Mesendoderm (in vitro differentiated cells): ENCODE measurements around the gene ATP23. TPM values are rescaled to one million over a fixed set of nuclear protein-coding genes. Genes with fewer than 3 reads are reported as not detected.
A peak's percentile ranks its signal among the peaks of the same experiment; 100 is the strongest.

Source experiments
- DNase-seq: peaks from one replicate; pipeline ENCODE4 v3.0.0; 2013
- H2AK5ac ChIP-seq: 2 replicates; pipeline ENCODE4 v1.6.1; 2013; ENCODE audit warnings: low read length, inconsistent platforms
- H2BK120ac ChIP-seq: 2 replicates; pipeline ENCODE4 v1.6.1; 2013; ENCODE audit warnings: low read depth, mild to moderate bottlenecking, low read length, moderate library complexity, mixed read lengths
- H2BK15ac ChIP-seq: replicated peaks from 2 replicates; pipeline ENCODE4 v1.6.1; 2013; ENCODE audit warnings: low read depth, mild to moderate bottlenecking, moderate library complexity
- H2BK5ac ChIP-seq: 2 replicates; pipeline ENCODE4 v1.6.1; 2013; ENCODE audit warnings: low read length, inconsistent platforms
- H3K18ac ChIP-seq: 2 replicates; pipeline ENCODE4 v1.6.1; 2013; ENCODE audit warnings: mild to moderate bottlenecking, low read length, mixed read lengths
- H3K23ac ChIP-seq: one replicate; pipeline ENCODE4 v1.6.1; 2013; ENCODE audit warnings: low read length
- H3K27ac ChIP-seq: 2 replicates; pipeline ENCODE4 v1.5.1; 2013; ENCODE audit warnings: low read depth, mild to moderate bottlenecking, inconsistent platforms, low read length, moderate library complexity
- H3K27me3 ChIP-seq: 2 replicates; pipeline ENCODE4 v1.6.1; 2013; ENCODE audit warnings: low read length, control low read depth, mild to moderate bottlenecking, inconsistent platforms; ENCODE audit not compliant: insufficient read depth, poor library complexity
- H3K36me3 ChIP-seq: 2 replicates; pipeline ENCODE4 v1.6.1; 2013; ENCODE audit warnings: low read length, inconsistent platforms; ENCODE audit not compliant: control insufficient read depth, insufficient read depth
- H3K4ac ChIP-seq: one replicate; pipeline ENCODE4 v1.6.1; 2013; ENCODE audit warnings: low read depth, mild to moderate bottlenecking, low read length, moderate library complexity
- H3K4me1 ChIP-seq: 2 replicates; pipeline ENCODE4 v1.6.1; 2013; ENCODE audit warnings: low read depth, low read length, inconsistent platforms; ENCODE audit not compliant: control insufficient read depth
- H3K4me2 ChIP-seq: 2 replicates; pipeline ENCODE4 v1.6.1; 2013; ENCODE audit warnings: low read length
- H3K4me3 ChIP-seq: 2 replicates; pipeline ENCODE4 v1.5.1; 2013; ENCODE audit warnings: mild to moderate bottlenecking, low read length
- H3K56ac ChIP-seq: one replicate; pipeline ENCODE4 v1.6.1; 2013; ENCODE audit warnings: low read length
- H3K79me1 ChIP-seq: 2 replicates; pipeline ENCODE4 v1.6.1; 2013; ENCODE audit warnings: low read length, inconsistent platforms
- H3K79me2 ChIP-seq: 2 replicates; pipeline ENCODE4 v1.6.1; 2013; ENCODE audit warnings: mild to moderate bottlenecking, low read length; ENCODE audit not compliant: control insufficient read depth, insufficient read depth
- H3K9ac ChIP-seq: 2 replicates; pipeline ENCODE4 v1.6.1; 2013; ENCODE audit warnings: low read length, inconsistent platforms
- H4K5ac ChIP-seq: one replicate; pipeline ENCODE4 v1.6.1; 2013; ENCODE audit warnings: low read length
- H4K8ac ChIP-seq: one replicate; pipeline ENCODE4 v1.6.1; 2013; ENCODE audit warnings: low read depth, mild to moderate bottlenecking, control low read depth, low read length, moderate library complexity
- WGBS: extraction: QIAGEN DNeasy Blood & Tissue Kit; methylation state at CpG from one replicate; pipeline ENCODE4 v1.1.7; 2013; ENCODE audit warnings: low lambda C conversion rate, missing lambda C conversion rate; ENCODE audit not compliant: insufficient coverage; ENCODE audit errors: extremely low coverage; 5-methylcytosine and 5-hydroxymethylcytosine counted together
- polyA plus RNA-seq, 2 experiments: library from polyadenylated mRNA; stranded (reverse); fragments of 200-250 nt; gene quantifications; one replicate each; pipeline ENCODE4 v1.2.3, GENCODE V29; 2013

The ATP23 gene
- polyA plus RNA-seq (2013, experiment 1 of 2): 10.9 TPM
- 10.4 TPM for polyA plus RNA-seq (2013, experiment 2 of 2)

GRCh38 chr12:57941165-57941894, at the start of gene ATP23:
ATP23 (plus strand) TSS chr12:57941567; CDS start chr12:57941702, 135 bp downstream.
- WGBS: no CpG with 5 or more reads among the region's 55 CpGs
- peak within 1 kb of the TSS; percentile 51 for H3K4me3 ChIP-seq
- peak within 1 kb of the TSS; percentile 70 for H3K27ac ChIP-seq

GRCh38 chr12:57892232-57892972, 49.0 kb upstream of the ATP23 start:
- no peak overlapping the region for H3K27ac ChIP-seq
- no peaks in the 10 kb centered on the region for H3K79me2 ChIP-seq
- H3K9ac ChIP-seq: no peak overlapping the region
- no peak overlapping the region for H3K23ac ChIP-seq
- H4K5ac ChIP-seq: no peak overlapping the region
- H3K18ac ChIP-seq: no peak overlapping the region
- no CpG with 5 or more reads among the region's 9 CpGs for WGBS
- no peak overlapping the region for H3K56ac ChIP-seq
- H3K27me3 ChIP-seq: no peaks in the 10 kb centered on the region
- H2BK15ac ChIP-seq: no peak overlapping the region
- H3K4ac ChIP-seq: no peak overlapping the region
- H3K4me1 ChIP-seq: peaks cover 13% of the 10 kb centered on the region
- H3K36me3 ChIP-seq: no peaks in the 10 kb centered on the region
- H3K4me2 ChIP-seq: no peak overlapping the region
- no peak overlapping the region for H3K4me3 ChIP-seq
- no peak for DNase-seq
- H4K8ac ChIP-seq: no peak overlapping the region
- H3K79me1 ChIP-seq: no peaks in the 10 kb centered on the region
- H2BK120ac ChIP-seq: no peak overlapping the region
- no peak overlapping the region for H2BK5ac ChIP-seq
- no peak overlapping the region for H2AK5ac ChIP-seq

More at GRCh38 chr12:57941165-57941894, at the start of gene ATP23:
- H3K23ac ChIP-seq: peak within 1 kb of the TSS; percentile 15
- DNase-seq: peak; percentile 98
- H4K5ac ChIP-seq: no peak within 1 kb of the TSS
- H3K4me2 ChIP-seq: peak within 1 kb of the TSS; percentile 73
- peak within 1 kb of the TSS; percentile 92 for H3K56ac ChIP-seq
- no peak within 1 kb of the TSS for H2AK5ac ChIP-seq
- no peak within 1 kb of the TSS for H2BK120ac ChIP-seq
- H2BK15ac ChIP-seq: no peak within 1 kb of the TSS
- H3K18ac ChIP-seq: peak within 1 kb of the TSS; percentile 62
- no peak within 1 kb of the TSS for H4K8ac ChIP-seq
- H3K4me1 ChIP-seq: peaks cover 3% of the 10 kb centered on the region
- peak within 1 kb of the TSS; percentile 91 for H3K9ac ChIP-seq
- H3K36me3 ChIP-seq: no peaks in the 10 kb centered on the region
- no peaks in the 10 kb centered on the region for H3K27me3 ChIP-seq
- H2BK5ac ChIP-seq: peak within 1 kb of the TSS; percentile 17
- no peaks in the 10 kb centered on the region for H3K79me2 ChIP-seq
- H3K4ac ChIP-seq: no peak within 1 kb of the TSS
- no peaks in the 10 kb centered on the region for H3K79me1 ChIP-seq

GRCh38 chr12:57893431-57894353, 47.7 kb upstream of the ATP23 start:
- H2AK5ac ChIP-seq: no peak overlapping the region
- H3K4ac ChIP-seq: peak overlapping the region; percentile 6
- no peak overlapping the region for H3K9ac ChIP-seq
- H3K36me3 ChIP-seq: no peaks in the 10 kb centered on the region
- H3K4me1 ChIP-seq: peaks cover 8% of the 10 kb centered on the region
- H3K79me2 ChIP-seq: no peaks in the 10 kb centered on the region
- no peak overlapping the region for H2BK120ac ChIP-seq
- H4K5ac ChIP-seq: no peak overlapping the region
- H3K18ac ChIP-seq: no peak overlapping the region
- H3K27ac ChIP-seq: no peak overlapping the region
- no peaks in the 10 kb centered on the region for H3K27me3 ChIP-seq
- no peak overlapping the region for H3K4me3 ChIP-seq
- no peak overlapping the region for H3K4me2 ChIP-seq
- no peak overlapping the region for H2BK5ac ChIP-seq
- peak overlapping the region; percentile 51 for H3K56ac ChIP-seq
- no peak overlapping the region for H4K8ac ChIP-seq
- peak; percentile 59 for DNase-seq
- no CpG with 5 or more reads among the region's 13 CpGs for WGBS
- no peak overlapping the region for H2BK15ac ChIP-seq
- no peak overlapping the region for H3K23ac ChIP-seq
- no peaks in the 10 kb centered on the region for H3K79me1 ChIP-seq

- no CpG with 5 or more reads among the region's 6 CpGs for WGBS
- Histone ChIP-seq H3K79me1 (no peaks in the 10 kb centered on the region), H3K27me3 (no peaks in the 10 kb centered on the region), H3K9ac (no peak overlapping the region), H3K4me3 (no peak overlapping the region), H2BK15ac (no peak overlapping the region), H3K4me2 (no peak overlapping the region), H3K4ac (no peak overlapping the region), H4K5ac (no peak overlapping the region), H3K79me2 (no peaks in the 10 kb centered on the region), H3K23ac (peak overlapping the region; percentile 35), H3K27ac (no peak overlapping the region), H4K8ac (no peak overlapping the region), H3K18ac (no peak overlapping the region), H3K56ac (no peak overlapping the region), H2BK5ac (no peak overlapping the region), H3K36me3 (no peaks in the 10 kb centered on the region), H3K4me1 (peaks cover 4% of the 10 kb centered on the region), H2AK5ac (no peak overlapping the region), H2BK120ac (no peak overlapping the region)
- no peak for DNase-seq
Measured at GRCh38 chr12:57894399-57895292, 46.7 kb upstream of the ATP23 start.
